Breast epithelium (tissue), 4 donors: ENCODE measurements around the gene HMCN1. TPM values are rescaled to one million over a fixed set of nuclear protein-coding genes. Genes with fewer than 3 reads are reported as not detected.

Experiments used
- DNase-seq, 2 donors: peaks; one replicate each; pipeline ENCODE4 v3.0.0-alpha.2; 2019; ENCODE audit warnings: low spot score in 2 of 2
- H3K27ac ChIP-seq, 2 donors: fragments of 200-600 bp; sonication (generic) in 1 of 2; one replicate each; pipeline ENCODE4 v1.5.1; 2016 to 2019; ENCODE audit warnings: mild to moderate bottlenecking in 1 of 2
- H3K27me3 ChIP-seq, 2 donors: fragments of 200-600 bp; sonication (generic) in 1 of 2; one replicate each; pipeline versions ENCODE4 v1.5.1 to v1.6.0; 2017 to 2019; ENCODE audit warnings: control low read depth in 1 of 2, mild to moderate bottlenecking in 1 of 2
- H3K36me3 ChIP-seq: fragments of 200-600 bp; one replicate; pipeline ENCODE4 v1.5.1; 2019
- H3K4me1 ChIP-seq, 2 donors: fragments of 200-600 bp; sonication (generic); one replicate each; pipeline ENCODE4 v1.5.1; 2016 to 2019; ENCODE audit warnings: control low read depth in 1 of 2
- H3K4me3 ChIP-seq, 3 donors: fragments of 200-600 bp; sonication (generic); 1 replicate in 2 of 3; 2 replicates in 1 of 3; pipeline ENCODE4 v1.5.1; 2016 to 2019; ENCODE audit warnings: mild to moderate bottlenecking in 3 of 3, moderate library complexity in 2 of 3
- H3K9me3 ChIP-seq, 2 donors: fragments of 200-600 bp; sonication (generic) in 1 of 2; one replicate each; pipeline ENCODE4 v1.5.1; 2016 to 2019; ENCODE audit warnings: control low read depth in 1 of 2
- POLR2A ChIP-seq: fragments of 450-650 bp; IDR thresholded peaks from one replicate; pipeline ENCODE4 v1.6.1; 2016; ENCODE audit warnings: antibody characterized with exemption, mild to moderate bottlenecking, moderate library complexity
- POLR2AphosphoS5 ChIP-seq, 3 donors: sonication (generic); formaldehyde crosslinking; IDR thresholded peaks; one replicate each; pipeline ENCODE4 v1.6.1; 2017; ENCODE audit warnings: antibody characterized with exemption in 3 of 3
- intact Hi-C: fragments of 100-400 bp; cut with DNase I; formaldehyde crosslinking; loops from one replicate; pipeline ENCODE4 v1.15.1; 2023; ENCODE audit warnings: low total_unique reads
- total RNA-seq, 3 donors: library from RNA; depleted of rRNA; stranded (reverse); fragments of >200 nt; gene quantifications; one replicate each; pipeline ENCODE4 v1.1.0, GENCODE V29; 2016
- TF ChIP-seq, protein P1 (sequence below), 3 donors: fragments of 450-650 bp; IDR thresholded peaks; one replicate each; pipeline ENCODE4 v1.5.1; 2016 to 2017; ENCODE audit warnings: antibody characterized with exemption in 3 of 3, mild to moderate bottlenecking in 3 of 3, moderate library complexity in 3 of 3

Gene HMCN1
- total RNA-seq, 3 donors from 2014 or later: 7.8 to 18.4 (median 11.9) TPM

DNA sequence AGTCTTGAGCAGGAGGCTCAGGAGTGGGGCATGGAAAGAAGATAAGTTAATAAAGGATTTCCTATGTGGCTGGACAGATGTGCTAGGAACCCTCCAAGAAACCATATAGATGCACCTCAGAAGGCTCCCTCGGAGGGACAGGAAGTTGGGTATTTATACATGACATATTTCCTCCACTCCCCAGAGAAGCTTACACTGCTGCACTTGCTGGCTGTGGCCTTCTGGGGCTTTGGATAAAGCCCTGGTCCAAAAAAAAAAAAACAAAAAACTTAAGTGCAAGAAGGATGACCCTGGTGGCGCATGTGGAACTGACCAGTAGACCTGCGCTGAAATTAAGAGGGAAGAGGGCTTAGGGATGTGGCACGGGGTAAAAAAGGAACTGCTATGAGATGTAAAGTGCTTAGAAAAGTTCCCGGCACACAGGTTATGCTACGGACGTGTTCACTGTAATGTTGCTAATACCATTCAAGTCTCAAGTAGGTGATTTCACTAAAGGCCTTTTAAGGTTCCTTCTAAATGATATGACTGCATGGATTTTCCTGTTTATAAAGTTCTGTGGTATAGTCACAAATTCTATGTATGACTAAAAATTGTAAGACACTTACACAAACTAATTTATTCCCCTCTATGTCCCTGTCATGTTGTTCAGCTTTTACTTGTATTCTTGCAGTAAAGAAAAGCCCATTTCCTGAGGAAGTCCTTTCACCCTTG, 253.6 kb downstream of the HMCN1 start:
- Histone ChIP-seq H3K27me3 (no peaks in the 10 kb centered on the region), H3K27ac (no peak overlapping the region), H3K4me3 (no peak overlapping the region), H3K36me3 (no peaks in the 10 kb centered on the region), H3K4me1 (no peaks in the 10 kb centered on the region), H3K9me3 (no peaks in the 10 kb centered on the region)
- DNase-seq: no peak
- intact Hi-C loops: no loop called here
- TF ChIP-seq POLR2AphosphoS5 (IDR thresholded peaks at IDR 0.05) (no peak), POLR2A (no peak)
- TF ChIP-seq, protein P1, sequence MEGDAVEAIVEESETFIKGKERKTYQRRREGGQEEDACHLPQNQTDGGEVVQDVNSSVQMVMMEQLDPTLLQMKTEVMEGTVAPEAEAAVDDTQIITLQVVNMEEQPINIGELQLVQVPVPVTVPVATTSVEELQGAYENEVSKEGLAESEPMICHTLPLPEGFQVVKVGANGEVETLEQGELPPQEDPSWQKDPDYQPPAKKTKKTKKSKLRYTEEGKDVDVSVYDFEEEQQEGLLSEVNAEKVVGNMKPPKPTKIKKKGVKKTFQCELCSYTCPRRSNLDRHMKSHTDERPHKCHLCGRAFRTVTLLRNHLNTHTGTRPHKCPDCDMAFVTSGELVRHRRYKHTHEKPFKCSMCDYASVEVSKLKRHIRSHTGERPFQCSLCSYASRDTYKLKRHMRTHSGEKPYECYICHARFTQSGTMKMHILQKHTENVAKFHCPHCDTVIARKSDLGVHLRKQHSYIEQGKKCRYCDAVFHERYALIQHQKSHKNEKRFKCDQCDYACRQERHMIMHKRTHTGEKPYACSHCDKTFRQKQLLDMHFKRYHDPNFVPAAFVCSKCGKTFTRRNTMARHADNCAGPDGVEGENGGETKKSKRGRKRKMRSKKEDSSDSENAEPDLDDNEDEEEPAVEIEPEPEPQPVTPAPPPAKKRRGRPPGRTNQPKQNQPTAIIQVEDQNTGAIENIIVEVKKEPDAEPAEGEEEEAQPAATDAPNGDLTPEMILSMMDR (IDR thresholded peaks at IDR 0.05): no peak

DNA sequence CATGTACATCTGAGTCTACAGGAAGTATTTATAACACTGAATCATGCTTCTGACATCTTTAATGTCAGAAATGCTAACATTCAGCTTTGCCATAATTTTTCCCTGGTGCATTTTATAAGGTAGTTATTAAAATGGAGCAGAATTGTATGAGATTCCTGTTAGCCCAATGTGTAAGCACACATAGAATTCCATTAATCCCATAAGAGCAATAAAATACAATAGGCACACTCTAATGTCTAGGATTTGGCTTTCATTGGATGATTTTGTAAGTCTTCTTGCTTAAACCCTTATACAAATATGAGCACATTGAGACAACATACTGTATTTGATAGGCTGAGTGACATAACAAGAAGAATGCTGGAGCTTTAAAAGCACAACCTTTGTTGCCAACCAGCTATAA, 256.4 kb downstream of the HMCN1 start:
- TF ChIP-seq, protein P1 (IDR thresholded peaks at IDR 0.05): no peak
- TF ChIP-seq POLR2A (no peak), POLR2AphosphoS5 (IDR thresholded peaks at IDR 0.05) (no peak)
- no peaks in the 10 kb centered on the region for H3K4me1 ChIP-seq
- no peaks in the 10 kb centered on the region for H3K36me3 ChIP-seq
- H3K9me3 ChIP-seq: no peaks in the 10 kb centered on the region
- no peaks in the 10 kb centered on the region for H3K27me3 ChIP-seq
- H3K27ac ChIP-seq: no peak overlapping the region
- intact Hi-C loops: no loop called here
- H3K4me3 ChIP-seq: no peak overlapping the region
- DNase-seq: no peak

DNA sequence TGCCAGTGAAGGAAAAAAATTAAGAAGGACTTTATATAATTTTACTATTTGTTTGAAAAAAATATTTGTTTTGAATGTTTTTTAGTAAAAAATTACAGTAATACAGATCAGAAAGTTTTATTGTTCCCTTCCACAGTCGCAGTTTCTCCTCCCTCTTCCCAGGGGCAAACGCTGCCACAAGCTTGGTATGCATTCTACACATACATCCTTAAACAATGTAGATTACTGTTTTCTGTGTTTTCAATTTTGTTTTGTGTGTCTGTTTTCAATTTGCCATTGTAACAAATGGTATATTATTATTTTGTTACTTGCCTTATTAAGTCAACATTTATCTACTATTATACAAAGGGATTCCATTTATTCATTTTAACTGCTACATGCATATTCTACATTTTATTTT, 257.1 kb downstream of the HMCN1 start:
- TF ChIP-seq, protein P1 (IDR thresholded peaks at IDR 0.05): no peak
- no peak for TF ChIP-seq POLR2A
- TF ChIP-seq POLR2AphosphoS5 (IDR thresholded peaks at IDR 0.05): no peak
- H3K27me3 ChIP-seq: no peaks in the 10 kb centered on the region
- DNase-seq: no peak
- no peaks in the 10 kb centered on the region for H3K36me3 ChIP-seq
- H3K27ac ChIP-seq: no peak overlapping the region
- no peak overlapping the region for H3K4me3 ChIP-seq
- H3K4me1 ChIP-seq: no peaks in the 10 kb centered on the region
- no peaks in the 10 kb centered on the region for H3K9me3 ChIP-seq
- intact Hi-C loops: no loop called here

DNA sequence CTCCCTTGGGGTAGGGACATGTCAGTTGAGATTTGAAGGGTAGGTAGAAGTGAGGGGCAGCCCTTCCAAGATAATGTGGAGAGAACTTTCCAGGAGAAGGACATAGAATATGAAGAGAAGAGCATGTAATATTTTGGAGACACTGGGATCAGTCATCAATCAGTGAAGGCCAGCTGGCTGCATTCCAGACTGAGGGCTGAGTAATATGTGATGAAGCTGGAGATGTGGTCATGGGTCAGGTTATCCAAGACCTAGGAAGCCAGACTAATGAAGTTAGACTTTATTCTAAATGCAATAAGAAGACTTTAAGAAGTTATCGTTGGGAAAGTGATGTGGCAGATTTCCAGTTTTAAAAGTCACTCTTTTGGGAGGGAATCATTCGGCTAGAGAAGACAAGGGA, 262.0 kb downstream of the HMCN1 start:
- Histone ChIP-seq H3K36me3 (no peaks in the 10 kb centered on the region), H3K4me3 (no peak overlapping the region), H3K9me3 (no peaks in the 10 kb centered on the region), H3K4me1 (no peaks in the 10 kb centered on the region), H3K27me3 (no peaks in the 10 kb centered on the region), H3K27ac (no peak overlapping the region)
- DNase-seq: no peak
- intact Hi-C loops: no loop called here
- TF ChIP-seq, protein P1 (IDR thresholded peaks at IDR 0.05): no peak
- TF ChIP-seq POLR2A (no peak), POLR2AphosphoS5 (IDR thresholded peaks at IDR 0.05) (no peak)

DNA sequence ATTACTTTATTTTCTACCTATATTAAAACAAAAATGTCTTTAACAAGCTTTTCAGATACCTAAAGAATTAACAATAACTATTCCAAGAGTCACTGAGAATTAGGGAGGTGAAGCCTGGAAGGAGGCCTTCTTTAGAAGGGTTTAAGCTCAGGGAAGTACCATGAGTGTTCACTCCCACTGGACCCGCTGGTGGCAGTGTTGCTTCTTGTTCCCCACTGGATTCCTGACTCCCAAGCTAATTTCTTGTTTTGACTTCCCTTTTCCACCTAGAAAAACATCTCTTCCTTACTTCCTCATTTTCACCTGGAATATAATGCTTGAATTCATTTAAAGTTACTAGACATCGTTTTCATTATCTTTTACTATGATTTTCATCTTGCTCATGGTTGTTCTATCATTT, 264.2 kb downstream of the HMCN1 start:
- Histone ChIP-seq H3K36me3 (no peaks in the 10 kb centered on the region), H3K4me3 (no peak overlapping the region), H3K27me3 (no peaks in the 10 kb centered on the region), H3K4me1 (no peaks in the 10 kb centered on the region), H3K9me3 (no peaks in the 10 kb centered on the region), H3K27ac (no peak overlapping the region)
- TF ChIP-seq, protein P1 (IDR thresholded peaks at IDR 0.05): no peak
- TF ChIP-seq POLR2AphosphoS5 (IDR thresholded peaks at IDR 0.05) (no peak), POLR2A (no peak)
- intact Hi-C loops: no loop called here
- DNase-seq: no peak
